B cell (primary cell): Measurements from ENCODE around the gene NUDT21.

Experiments
- EZH2 ChIP-seq: IDR thresholded peaks from 2 replicates; pipeline ENCODE4 v1.6.1; 2012; ENCODE audit warnings: borderline replicate concordance, low read depth, mild to moderate bottlenecking, moderate library complexity, low read length; ENCODE audit not compliant: insufficient read depth, poor library complexity, severe bottlenecking
- TF ChIP-seq, protein P1 (sequence below): fragments of 200-600 bp; IDR thresholded peaks from one replicate; pipeline ENCODE4 v1.8.0; 2022; ENCODE audit warnings: antibody characterized with exemption, mild to moderate bottlenecking

- TF ChIP-seq, protein P1, sequence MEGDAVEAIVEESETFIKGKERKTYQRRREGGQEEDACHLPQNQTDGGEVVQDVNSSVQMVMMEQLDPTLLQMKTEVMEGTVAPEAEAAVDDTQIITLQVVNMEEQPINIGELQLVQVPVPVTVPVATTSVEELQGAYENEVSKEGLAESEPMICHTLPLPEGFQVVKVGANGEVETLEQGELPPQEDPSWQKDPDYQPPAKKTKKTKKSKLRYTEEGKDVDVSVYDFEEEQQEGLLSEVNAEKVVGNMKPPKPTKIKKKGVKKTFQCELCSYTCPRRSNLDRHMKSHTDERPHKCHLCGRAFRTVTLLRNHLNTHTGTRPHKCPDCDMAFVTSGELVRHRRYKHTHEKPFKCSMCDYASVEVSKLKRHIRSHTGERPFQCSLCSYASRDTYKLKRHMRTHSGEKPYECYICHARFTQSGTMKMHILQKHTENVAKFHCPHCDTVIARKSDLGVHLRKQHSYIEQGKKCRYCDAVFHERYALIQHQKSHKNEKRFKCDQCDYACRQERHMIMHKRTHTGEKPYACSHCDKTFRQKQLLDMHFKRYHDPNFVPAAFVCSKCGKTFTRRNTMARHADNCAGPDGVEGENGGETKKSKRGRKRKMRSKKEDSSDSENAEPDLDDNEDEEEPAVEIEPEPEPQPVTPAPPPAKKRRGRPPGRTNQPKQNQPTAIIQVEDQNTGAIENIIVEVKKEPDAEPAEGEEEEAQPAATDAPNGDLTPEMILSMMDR = no peak
- TF ChIP-seq EZH2 = no peak
Observed at GRCh38 chr16:56470232-56470631, 19.1 kb upstream of the NUDT21 start.
